Measurements from ENCODE around the gene EDAR. TPM values are rescaled to one million over a fixed set of nuclear protein-coding genes. Genes with fewer than 3 reads are reported as not detected.

The EDAR gene
- total RNA-seq, 4 donors from 2014 or later = 0.38 to 5.0 (median 0.88) TPM; not detected in 1

DNA sequence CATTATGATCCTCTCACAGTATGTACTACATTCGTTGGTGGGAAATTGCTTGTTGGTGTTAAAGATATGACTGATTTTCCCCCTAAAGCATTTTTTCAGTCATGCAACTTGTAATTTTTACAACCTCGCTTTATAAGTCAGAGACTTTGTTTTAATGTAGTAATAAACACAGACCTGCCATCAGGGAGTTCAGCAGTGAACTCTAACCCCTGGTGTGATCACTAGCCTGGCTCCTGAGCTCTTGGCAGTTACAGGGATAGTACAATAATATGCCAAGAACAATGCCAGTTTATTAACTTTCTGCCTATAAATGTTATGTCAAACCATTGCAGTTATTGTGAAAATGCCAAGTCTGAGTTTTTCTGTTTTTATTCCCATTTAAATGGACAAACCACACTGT, 93.8 kb downstream of the EDAR start:
- no peak overlapping the region for H3K27ac ChIP-seq
- no peaks in the 10 kb centered on the region for H3K36me3 ChIP-seq
- no peak overlapping the region for H3K4me3 ChIP-seq
- no peak for DNase-seq
- H3K4me1 ChIP-seq = no peaks in the 10 kb centered on the region
- TF ChIP-seq CTCF (IDR thresholded peaks at IDR 0.05) (no peak), POLR2A (IDR thresholded peaks at IDR 0.05) (no peak)
- H3K9me3 ChIP-seq = peaks cover 0 to 3% (median 0%) of the 10 kb centered on the region in 4 donors
- no peaks in the 10 kb centered on the region for H3K27me3 ChIP-seq

GRCh38 chr2:108894766-108895165, 94.3 kb downstream of the EDAR start:
- H3K27me3 ChIP-seq = no peaks in the 10 kb centered on the region
- peaks cover 0 to 7% (median 0%) of the 10 kb centered on the region in 4 donors for H3K9me3 ChIP-seq
- no peak overlapping the region for H3K27ac ChIP-seq
- no peaks in the 10 kb centered on the region for H3K4me1 ChIP-seq
- no peak overlapping the region for H3K4me3 ChIP-seq
- no peaks in the 10 kb centered on the region for H3K36me3 ChIP-seq
- DNase-seq = no peak
- TF ChIP-seq POLR2A (IDR thresholded peaks at IDR 0.05) = no peak
- no peak for TF ChIP-seq CTCF (IDR thresholded peaks at IDR 0.05)

GRCh38 chr2:108893277-108893676, 95.7 kb downstream of the EDAR start:
- no peaks in the 10 kb centered on the region for H3K27me3 ChIP-seq
- DNase-seq = no peak
- no peaks in the 10 kb centered on the region for H3K36me3 ChIP-seq
- peaks cover 0 to 7% (median 0%) of the 10 kb centered on the region in 4 donors for H3K9me3 ChIP-seq
- no peak for TF ChIP-seq CTCF (IDR thresholded peaks at IDR 0.05)
- TF ChIP-seq POLR2A (IDR thresholded peaks at IDR 0.05) = no peak
- no peak overlapping the region for H3K4me3 ChIP-seq
- no peak overlapping the region for H3K27ac ChIP-seq
- no peaks in the 10 kb centered on the region for H3K4me1 ChIP-seq

- Histone ChIP-seq H3K4me1 (no peaks in the 10 kb centered on the region), H3K9me3 (peaks cover 0 to 7% (median 0%) of the 10 kb centered on the region in 4 donors), H3K36me3 (no peaks in the 10 kb centered on the region), H3K27me3 (no peaks in the 10 kb centered on the region), H3K27ac (no peak overlapping the region), H3K4me3 (no peak overlapping the region)
- TF ChIP-seq POLR2A (IDR thresholded peaks at IDR 0.05) (no peak), CTCF (IDR thresholded peaks at IDR 0.05) (no peak)
- DNase-seq = no peak
Observed at GRCh38 chr2:108889907-108890306, 99.1 kb downstream of the EDAR start.

GRCh38 chr2:108884619-108885018, 104.4 kb downstream of the EDAR start:
- Histone ChIP-seq H3K36me3 (no peaks in the 10 kb centered on the region), H3K9me3 (peaks cover 0 to 5% (median 0%) of the 10 kb centered on the region in 4 donors), H3K4me3 (no peak overlapping the region), H3K27ac (no peak overlapping the region), H3K4me1 (no peaks in the 10 kb centered on the region), H3K27me3 (no peaks in the 10 kb centered on the region)
- DNase-seq = no peak
- TF ChIP-seq CTCF (IDR thresholded peaks at IDR 0.05) = no peak
- TF ChIP-seq POLR2A (IDR thresholded peaks at IDR 0.05) = no peak

DNA sequence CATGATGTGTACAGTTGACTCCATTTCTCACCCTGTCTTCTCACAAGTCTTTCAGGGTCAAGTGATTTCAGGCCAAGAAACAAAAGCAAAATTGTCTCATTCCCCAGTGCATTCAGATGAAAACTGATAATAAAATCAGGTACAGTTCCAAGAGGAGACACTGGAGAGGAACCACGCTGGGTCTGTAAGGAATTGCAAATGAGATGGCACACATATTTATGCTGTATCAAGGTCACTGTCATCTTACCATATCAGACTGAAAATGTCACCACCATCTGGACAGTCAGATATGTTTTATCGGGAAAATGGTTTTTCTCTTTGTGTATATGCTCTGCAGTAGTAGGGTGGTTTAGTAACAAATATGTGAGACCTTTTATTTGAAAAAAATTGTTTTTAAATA, 110.7 kb downstream of the EDAR start:
- Histone ChIP-seq H3K4me3 (no peak overlapping the region), H3K9me3 (peaks cover 0 to 5% (median 0%) of the 10 kb centered on the region in 4 donors), H3K4me1 (no peaks in the 10 kb centered on the region), H3K36me3 (no peaks in the 10 kb centered on the region), H3K27me3 (no peaks in the 10 kb centered on the region), H3K27ac (no peak overlapping the region)
- no peak for DNase-seq
- TF ChIP-seq POLR2A (IDR thresholded peaks at IDR 0.05) (no peak), CTCF (IDR thresholded peaks at IDR 0.05) (no peak)

Measured in Peyer's patch (tissue), 4 donors.